RPMI7951 (cell line): ENCODE data around the gene LYAR. TPM values are rescaled to one million over a fixed set of nuclear protein-coding genes. Genes with fewer than 3 reads are reported as not detected.

ENCODE experiments used
- DNase-seq: peaks from one replicate; pipeline ENCODE4 v3.0.0-alpha.2; 2012; ENCODE audit warnings: low read depth
- total RNA-seq: library from RNA; depleted of rRNA; stranded (reverse); fragments of >200 nt; shearing (Covaris generic); gene quantifications from 2 replicates; pipeline ENCODE4 v1.2.3, GENCODE V29; 2014

Gene LYAR
- total RNA-seq, 1 experiment from 2014 or later, result 31.5 TPM

GRCh38 chr4:4317496-4318232, 27.7 kb upstream of the LYAR start:
- no peak for DNase-seq

DNA sequence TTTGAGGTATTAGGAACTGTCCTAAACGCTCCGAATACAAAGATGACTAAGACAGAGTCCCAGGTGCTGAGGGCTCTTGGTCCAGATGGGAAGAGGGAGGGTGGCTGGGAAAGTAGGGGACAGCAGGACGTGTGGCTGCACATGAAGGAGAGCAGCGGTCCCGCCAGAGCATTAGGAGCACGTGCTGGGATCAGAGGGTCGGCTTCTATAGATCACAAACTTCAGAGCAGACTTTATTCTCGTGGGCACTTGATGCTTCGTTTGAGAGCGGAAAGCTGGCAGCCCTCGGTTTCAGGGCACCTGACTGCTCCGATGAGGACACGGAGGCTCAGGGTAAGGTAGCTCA, 26.2 kb upstream of the LYAR start:
- DNase-seq, result no peak

- DNase-seq, result no peak
These were observed 25.7 kb upstream of the LYAR start for GRCh38 chr4:4315461-4316149.

DNA sequence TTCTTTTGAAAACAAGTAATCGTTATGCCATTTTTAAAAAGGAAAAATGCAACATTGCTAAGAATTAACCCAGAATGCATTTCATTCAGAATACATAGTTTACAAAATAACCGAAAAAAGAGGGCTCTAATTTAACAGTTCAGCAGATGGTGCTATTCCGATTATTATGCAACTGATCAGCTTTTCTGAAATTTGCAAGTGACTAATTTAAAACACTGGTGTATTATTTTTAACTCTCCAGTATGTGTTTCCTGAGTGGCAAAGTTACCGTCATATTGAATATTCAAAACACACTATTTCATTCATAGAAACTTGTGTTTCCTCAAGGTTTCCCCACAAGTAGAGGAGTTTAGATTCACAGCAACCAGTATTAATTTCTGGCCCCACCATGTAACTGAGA, 21.2 kb upstream of the LYAR start:
- DNase-seq, result no peak

DNA sequence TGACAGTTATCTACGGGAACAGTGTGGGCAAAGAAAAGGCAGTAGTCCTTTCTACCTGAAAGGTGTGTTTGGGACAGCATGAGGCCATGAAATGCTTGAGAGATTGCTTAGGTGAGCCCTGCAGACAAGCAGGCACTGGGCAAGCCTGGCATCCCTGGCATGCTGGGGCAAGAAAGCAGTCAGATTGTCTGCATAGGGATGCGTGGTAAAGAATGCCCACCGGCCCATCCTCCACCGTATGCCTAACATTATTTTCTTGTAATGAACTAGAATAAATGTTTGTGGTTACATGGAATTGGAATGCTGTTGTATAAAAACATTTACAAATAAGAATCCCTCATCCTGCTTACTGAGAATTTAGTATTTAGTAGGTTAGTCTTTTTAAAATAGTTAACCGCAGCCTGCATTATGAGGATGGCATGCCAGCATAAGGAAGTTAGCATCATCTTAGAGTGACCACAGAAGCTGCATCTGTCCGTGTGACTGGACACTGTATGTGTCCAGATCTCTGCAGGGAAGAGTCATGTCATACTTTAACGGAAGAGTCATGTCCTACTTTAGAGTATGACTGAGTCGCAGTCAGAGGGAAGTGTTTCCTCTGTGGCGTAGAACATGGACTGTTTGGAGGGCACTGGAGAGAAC, 19.0 kb upstream of the LYAR start:
- DNase-seq, result peak; percentile 77

DNA sequence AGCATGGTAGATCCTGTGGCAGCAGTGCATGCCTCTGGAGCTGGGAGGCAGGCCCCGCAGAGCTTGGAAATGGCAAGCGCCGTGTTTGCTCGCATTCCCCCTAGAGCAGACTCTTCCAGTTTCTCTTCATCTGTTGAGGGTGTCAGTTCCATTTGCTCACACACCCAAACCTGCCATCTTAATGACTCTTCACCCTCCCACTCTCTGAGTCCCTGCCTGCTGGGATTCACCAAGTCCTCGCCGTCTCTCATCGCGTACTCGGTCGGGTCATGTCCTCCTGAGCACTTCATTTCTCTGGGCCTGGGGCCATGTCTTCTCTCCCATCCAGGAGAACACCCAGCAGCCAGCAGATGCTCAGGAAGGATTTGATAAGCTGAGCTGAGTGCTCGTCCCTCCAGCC, 17.0 kb upstream of the LYAR start:
- DNase-seq, result no peak

GRCh38 chr4:4302416-4302815, 12.5 kb upstream of the LYAR start:
- no peak for DNase-seq

DNA sequence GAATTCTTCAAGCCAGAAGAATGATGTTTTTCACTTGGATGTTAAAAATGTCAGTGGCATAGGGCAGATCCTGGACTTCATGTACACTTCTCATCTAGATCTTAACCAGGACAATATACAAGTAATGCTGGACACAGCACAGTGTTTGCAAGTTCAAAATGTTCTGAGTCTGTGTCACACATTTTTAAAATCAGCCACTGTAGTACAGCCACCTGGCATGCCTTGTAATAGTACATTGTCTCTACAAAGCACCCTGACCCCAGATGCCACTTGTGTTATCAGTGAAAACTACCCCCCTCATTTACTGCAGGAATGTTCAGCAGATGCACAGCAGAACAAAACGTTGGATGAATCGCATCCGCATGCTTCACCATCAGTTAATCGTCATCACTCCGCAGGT, 12.0 kb upstream of the LYAR start:
- DNase-seq, result no peak

DNA sequence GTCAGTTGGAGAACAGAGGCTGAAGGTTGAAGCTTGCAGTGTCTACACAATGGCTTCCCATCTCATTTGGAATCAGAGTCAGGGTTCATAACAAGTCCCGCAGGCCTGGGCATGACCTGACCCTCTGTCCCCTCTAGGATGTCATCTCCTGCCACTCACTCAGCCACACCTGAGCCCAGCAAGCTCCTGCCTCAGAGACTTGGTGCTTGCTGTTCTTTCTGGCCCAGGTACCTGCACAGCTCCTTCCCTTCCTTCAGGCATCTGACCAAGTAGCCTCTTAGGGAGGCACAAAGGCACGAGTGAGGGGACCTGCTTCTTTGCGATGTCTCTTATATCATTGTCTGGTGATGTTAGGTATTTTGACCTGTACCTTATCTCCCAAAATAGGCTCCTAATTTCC, 9.1 kb upstream of the LYAR start:
- DNase-seq, result no peak

- no peak for DNase-seq
These were observed 6.4 kb upstream of the LYAR start for GRCh38 chr4:4296283-4296846.

GRCh38 chr4:4293279-4293678, 3.3 kb upstream of the LYAR start:
- no peak for DNase-seq

DNA sequence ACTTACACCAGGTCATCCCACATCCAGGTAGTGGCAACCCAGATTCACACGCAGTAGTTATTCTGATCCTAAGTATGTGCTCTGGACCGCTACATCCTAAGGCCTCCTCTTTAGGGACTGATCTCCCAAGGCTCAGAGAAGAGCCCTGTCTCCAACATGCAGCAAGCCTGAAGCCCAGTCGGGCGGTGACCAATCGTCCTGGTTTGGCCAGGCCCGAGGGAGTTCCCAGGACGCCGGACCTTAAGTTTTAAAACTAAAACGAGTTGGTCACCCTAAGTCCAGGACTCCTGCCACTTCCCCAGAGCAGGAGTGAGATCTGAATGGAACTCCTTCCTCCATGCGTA, 385 bp downstream of the LYAR start:
- DNase-seq, result no peak

GRCh38 chr4:4289055-4289454, 899 bp downstream of the LYAR start:
- no peak for DNase-seq

DNA sequence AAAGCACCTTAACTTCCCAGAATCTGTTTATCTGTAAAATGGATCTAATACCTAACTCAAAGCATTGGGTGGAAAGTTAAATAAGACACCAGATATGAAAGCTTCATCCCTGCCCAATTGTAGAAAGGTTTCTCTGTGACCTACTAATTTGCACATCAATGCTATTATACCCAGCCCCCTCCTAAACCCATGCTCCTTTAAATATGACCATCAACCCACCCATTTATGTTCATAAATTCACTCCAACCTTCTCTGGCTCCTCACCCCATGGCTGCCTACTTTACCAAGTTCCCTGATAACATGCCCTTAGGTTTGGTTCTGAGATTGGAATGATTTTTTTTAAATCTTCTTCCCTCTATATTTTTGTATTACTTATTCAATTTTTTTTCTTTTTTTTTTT, 1.9 kb downstream of the LYAR start:
- no peak for DNase-seq

DNA sequence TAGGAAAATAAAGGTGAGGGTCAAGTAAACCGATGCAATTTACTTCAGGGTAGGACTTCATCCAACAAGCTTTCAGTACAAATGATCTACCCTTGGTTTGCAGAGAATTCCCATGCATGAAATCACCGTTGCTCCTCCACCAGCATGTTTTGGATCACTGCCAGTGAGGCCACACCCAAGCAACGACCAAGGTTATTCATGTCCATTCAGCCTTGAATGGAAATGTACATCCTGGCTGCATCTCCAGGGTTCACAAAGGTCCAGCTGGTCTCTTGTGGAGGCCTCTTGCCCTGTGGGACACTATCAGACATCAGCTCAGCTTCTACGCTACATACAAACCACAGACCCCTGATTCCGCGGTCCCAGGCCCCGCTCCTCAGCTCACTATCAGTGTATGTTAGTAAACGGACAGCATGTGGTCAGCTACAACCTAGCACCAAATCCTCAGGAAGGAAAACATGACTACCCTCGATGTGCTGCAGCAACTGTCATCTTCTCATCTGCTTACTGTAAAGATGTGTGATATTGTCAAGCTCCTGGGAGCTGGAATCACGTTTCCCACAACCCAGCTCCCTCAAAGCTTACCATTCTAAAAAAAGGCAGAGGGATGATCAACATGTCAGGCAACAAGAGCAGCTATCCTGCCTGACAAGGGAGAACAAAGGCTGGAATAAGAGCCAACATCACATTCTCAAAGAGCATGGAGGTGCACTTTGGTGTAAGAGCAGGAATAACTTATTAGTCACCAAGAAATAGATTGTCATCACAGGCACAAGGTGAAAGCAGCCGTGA, 4.9 kb downstream of the LYAR start:
- DNase-seq, result peak; percentile 61

DNA sequence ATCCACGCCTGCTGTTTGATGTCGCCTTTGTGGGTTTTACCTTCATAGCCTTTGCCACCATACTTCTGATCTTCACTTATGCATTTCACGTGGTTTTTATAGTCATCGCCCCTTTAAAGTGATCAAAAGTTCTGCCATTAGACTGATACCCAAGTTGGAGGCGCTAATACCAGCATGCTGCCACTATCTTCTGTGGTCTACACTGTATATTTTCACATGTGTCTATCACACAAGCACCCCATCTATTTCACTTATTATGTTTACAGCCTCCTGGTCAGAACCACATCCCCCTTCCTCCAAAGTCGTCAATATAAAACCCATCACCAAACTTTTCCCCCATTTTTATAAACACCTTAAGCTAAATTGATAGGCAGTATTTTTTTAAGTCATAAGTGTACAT, 8.2 kb downstream of the LYAR start:
- no peak for DNase-seq

DNA sequence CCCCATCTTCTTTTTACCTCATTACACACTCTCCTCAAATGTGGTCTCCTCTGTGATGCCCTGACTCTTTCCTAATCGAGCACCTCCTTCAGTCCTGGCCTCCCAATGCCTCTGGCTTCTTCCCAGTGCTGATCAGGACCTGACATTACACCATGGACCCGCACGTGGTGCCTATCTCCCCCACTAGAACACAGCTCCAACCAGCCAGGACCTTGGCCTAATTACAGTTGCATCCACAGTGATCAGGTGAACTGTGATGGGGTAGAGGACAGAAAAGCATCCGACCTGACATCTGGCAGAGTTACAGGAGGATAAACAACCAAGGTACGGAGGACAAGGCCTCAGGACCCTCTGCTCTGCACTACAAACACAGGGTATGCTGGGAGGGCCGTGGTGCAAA, 12.4 kb downstream of the LYAR start:
- DNase-seq, result no peak

GRCh38 chr4:4274226-4274625, 15.7 kb downstream of the LYAR start:
- DNase-seq, result no peak

GRCh38 chr4:4271912-4272311, 18.0 kb downstream of the LYAR start:
- DNase-seq, result peak; percentile 57

- DNase-seq, result no peak
These were observed 19.4 kb downstream of the LYAR start for GRCh38 chr4:4270529-4270928.

- DNase-seq, result peak; percentile 50
These were observed 20.1 kb downstream of the LYAR start for GRCh38 chr4:4269856-4270255.

DNA sequence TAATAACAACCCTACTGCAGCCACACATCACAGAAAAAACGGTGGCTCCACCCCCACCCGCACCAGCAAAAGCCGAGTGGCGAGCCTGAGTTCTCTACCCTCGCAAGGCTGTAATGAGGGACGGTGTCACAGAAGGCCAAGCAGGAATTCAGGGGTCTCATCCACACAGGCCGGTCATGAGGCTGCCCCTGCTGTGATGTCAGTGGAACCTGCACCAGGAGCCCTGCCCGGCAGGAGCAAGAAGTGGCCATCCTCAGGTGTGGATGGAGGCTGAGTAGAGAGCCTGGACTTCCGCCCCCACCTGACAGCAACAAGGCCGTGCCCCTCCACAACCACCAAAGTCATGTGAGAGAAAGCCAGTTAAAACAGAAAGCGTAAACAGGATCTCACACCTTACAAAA, 20.6 kb downstream of the LYAR start:
- no peak for DNase-seq
